Mucosa of gallbladder (tissue), 1 donor: Measurements from ENCODE around the gene LIMS2. TPM values are rescaled to one million over a fixed set of nuclear protein-coding genes. Genes with fewer than 3 reads are reported as not detected.

Source experiments
- DNase-seq: peaks from one replicate; pipeline ENCODE4 v3.0.0-alpha.2; 2020; ENCODE audit warnings: low spot score
- total RNA-seq: library from RNA; stranded (reverse); gene quantifications from one replicate; pipeline ENCODE4 v1.2.1, GENCODE V29; 2021
- donor health status: DM: no; HTN: no; CAD: no.

The LIMS2 gene
- 104 TPM for total RNA-seq

DNA sequence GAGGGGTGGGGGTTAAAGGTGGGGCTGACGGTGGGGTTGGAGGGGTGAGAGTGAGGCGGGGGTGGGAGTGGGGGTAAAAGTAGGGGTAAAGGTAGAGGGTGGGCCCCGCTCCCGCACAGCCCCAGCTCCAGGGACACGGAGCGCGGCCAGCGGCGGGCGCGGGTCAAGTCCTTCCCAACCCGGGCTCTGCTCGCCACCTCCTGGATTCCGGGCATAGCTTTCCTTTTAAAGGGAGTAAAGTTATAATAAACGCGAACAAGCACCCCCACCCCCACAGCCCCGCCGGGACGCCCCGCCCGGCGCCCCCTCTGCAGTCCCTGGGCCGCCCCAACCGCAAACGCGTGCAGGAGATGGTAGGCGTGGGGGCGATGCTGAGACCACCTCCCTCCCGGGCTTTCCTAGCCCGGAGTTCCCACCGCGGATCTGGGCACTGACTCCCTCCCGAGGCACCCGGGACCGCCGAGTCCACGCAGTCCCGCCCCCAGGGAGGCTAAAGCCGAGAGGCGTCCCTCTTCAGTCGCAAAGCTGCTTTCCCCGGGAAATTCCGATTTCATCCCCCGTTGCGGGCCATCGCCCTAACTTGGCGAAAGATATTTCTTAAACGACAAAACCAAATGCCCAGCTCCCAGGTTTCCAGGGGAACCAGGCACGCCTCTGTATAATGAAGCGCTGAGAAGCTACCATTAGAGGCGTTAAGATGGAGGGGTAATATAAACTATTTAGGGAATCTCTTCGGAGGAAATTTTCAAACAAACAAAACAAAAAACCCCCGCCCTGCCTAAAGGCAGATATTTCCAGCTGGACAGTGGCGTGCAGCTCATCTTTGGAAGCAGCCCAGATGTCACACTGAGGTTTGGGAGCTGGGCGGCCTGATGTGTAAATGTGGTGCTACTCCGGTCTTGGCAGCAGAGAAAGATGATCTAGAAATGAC, at the start of gene LIMS2:
Gene LIMS2 (minus strand): TSS at position 200 of the 931 bp plus-strand sequence. CDS start 506 bp downstream, outside the sequence.
- no peak for DNase-seq

- DNase-seq, result no peak
These were observed 47.5 kb upstream of the LIMS2 start for GRCh38 chr2:127722807-127723206.

- DNase-seq, result no peak
These were observed 46.6 kb upstream of the LIMS2 start for GRCh38 chr2:127721978-127722355.

GRCh38 chr2:127721311-127721977, 46.1 kb upstream of the LIMS2 start:
- no peak for DNase-seq

- DNase-seq, result no peak
These were observed 44.2 kb upstream of the LIMS2 start for GRCh38 chr2:127719301-127720218.

GRCh38 chr2:127718271-127718670, 42.9 kb upstream of the LIMS2 start:
- DNase-seq, result no peak

DNA sequence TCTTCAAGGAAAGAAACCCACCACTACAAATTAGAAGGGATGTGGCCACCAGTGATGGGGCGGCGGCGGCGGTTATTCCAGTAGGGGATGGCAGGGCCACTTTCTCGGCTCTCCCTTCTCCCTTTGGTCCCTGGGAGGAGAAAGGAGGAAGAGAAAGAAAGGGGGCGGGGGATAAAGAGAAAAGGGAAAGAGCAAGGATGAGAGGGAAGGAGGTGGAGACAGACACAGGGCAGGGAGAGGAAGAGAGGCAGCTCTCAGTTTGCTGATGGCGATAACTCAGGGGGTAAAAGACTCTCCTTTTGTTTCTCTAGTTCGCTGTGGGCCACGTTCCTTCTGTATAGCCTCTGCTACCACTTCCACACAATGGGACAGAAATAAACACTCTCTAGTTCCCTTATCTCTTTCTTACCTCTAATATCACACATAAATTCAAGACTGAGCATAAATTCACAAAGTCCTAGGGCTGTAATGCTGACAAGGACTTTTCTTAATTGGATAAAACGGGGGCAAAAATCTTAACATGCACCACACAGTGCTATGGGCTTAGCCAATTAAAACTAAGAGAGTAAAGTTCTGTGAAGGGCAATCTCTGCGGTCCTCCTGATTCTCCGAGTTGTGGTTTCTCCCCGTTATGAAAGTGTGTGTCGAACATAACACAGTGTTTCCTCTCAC, 40.6 kb upstream of the LIMS2 start:
- DNase-seq, result no peak

- DNase-seq, result no peak
These were observed 38.2 kb upstream of the LIMS2 start for GRCh38 chr2:127713562-127713961.

- no peak for DNase-seq
These were observed 37.7 kb upstream of the LIMS2 start for GRCh38 chr2:127712999-127713398.

DNA sequence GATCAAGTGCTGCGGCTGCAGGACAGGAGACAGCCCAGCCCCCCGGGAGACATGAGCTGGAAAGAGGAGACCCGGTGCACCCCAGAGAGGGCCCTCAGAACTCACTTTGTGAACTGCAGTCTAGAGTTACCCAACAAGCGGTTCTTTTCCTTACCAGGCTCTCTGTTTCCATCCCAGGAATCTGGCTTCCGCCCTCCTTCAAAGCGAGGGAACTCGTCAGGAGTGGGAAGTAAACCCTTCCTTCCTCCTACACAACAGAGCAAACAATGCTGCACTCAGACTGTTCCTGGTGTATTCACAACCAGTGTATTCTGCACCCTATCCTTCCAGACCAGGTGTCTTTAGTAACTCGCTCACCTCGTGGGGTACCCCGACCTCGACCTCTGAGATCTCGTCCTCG, 34.0 kb upstream of the LIMS2 start:
- DNase-seq, result no peak

DNA sequence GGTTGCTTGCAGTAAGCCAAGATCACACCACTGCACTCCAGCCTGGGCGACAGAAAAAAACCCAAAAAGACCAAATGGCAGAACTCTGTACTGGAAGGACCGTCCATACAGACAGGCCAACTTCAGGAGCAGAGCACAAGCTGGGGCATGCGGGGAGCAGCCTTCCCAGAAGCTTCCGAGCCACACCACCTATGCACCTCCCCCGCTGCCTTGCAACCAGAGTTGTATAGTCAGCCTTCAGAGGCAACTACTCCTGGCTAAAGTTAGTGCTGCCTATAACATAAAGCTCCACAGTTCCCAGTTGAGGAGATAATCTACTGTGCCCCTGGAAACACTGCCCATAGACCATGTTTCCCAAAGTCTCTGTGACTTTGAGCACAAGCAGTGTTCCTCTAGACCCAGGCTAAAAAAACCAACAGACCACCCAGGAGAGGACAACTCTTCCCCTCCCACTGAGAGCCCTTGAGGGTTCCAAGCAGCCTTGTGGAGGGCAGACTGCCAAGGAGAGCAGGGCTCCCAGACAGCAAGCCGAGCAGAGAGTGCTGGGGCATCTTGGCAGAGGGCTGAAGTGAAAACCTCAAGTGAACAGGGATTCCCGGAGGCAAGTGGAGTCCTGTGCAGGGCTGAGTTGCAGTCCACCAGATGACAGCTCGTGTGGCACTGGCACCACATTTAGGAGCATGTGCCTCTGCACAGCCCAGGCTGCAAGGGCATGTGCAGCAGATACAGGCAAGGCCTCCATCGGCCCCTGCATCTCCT, 32.7 kb upstream of the LIMS2 start:
- DNase-seq, result peak; percentile 37

DNA sequence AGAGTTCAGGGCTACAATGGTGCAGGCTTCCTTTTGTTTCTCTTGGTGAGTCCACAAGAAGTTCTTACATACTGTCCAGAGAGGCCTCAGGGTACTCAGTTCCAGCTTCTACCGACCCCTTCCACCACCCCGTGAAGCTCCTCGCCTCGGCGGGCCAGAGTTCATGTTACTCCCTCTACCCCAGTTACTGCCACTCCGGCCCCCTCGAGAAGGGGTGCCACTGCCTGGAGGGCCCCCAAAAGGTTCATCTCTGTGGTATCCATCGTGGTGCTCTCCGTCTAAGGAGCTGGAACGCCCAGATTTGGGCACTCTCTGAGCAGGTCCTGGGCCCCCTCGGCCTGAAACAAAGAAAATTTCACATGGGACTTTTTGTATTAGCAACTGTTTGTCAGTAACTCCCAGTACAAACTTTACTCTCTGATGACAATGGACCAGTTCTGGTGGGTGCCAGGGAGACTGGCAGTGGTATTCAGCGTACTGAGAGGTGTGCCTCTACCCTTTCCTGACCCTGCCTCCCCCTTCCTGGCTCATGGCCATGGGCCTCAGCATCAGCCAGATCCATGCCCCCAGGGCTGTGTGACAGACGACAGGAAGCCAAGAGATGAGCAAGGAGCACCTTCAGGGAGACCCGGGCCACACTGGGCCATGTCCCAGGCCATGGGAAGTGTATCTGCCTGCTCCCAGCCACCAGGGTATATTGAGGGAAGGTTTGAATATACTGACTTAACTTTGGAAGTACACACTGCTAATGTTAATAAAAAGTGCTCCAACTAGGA, 31.1 kb upstream of the LIMS2 start:
- DNase-seq, result no peak

DNA sequence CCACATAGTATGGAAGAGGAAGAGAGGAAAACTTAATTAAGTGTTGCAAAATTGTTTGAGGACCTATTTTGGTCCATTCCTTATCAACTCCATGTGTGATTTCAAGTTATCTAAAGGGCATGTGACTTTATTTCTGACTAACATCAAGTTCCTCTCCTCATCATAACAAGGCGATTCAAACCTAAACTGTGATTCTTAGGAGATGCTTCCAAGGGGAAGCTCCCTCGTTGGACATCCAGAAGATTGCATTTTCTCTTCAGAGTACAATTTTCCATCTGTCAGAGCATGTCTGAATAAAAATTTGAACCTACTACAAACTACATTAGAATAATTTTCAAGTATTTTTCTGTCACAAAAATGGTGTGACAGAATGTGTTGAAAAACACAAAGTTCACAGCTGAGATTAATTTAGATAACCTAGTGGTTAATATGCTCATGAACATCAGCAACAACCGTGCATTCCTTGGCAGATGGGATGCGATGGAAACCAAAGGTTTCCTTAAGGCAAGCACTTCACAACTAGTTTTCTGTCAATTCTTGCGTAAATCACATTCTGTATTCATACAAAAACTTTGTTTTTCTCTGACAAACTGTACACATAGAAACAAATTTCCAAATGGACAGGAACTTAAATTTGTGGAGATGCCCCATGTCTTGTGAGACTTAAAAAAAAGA, 30.2 kb upstream of the LIMS2 start:
- no peak for DNase-seq

DNA sequence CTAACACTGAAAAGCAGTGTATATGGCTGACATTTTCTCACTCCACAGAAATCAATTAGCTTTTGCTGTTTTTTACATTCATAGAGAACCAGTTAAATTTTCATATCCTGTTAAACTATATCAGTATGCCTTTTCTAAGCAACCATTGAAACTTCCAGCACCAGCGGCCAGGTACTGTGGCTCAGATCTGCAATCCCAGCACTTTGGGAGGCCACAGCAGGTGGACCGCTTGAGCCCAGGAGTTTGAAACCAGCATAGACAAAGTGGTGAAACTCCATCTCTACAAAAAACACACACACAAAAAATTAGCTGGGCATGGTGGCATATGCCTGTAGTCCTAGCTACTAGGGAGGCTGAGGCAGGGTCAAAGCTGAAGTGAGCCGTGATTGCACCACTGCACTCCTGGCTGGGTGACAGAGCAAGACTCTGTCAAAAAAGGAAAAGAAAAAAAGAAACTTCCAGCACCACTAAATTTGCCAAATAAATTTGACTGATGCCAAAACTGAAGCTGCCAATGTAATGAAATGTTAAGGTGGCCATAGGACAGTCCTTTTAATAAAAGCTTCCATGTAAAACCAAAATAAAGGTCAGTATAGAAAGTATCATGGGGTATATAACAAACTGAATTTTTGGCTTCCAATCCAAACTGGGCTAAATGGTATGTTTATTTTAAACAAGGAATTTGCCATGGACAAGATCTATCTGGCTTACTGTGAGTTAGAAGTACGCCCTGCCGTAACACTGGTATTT, 29.5 kb upstream of the LIMS2 start:
- no peak for DNase-seq

- no peak for DNase-seq
These were observed 28.0 kb upstream of the LIMS2 start for GRCh38 chr2:127703282-127703681.

DNA sequence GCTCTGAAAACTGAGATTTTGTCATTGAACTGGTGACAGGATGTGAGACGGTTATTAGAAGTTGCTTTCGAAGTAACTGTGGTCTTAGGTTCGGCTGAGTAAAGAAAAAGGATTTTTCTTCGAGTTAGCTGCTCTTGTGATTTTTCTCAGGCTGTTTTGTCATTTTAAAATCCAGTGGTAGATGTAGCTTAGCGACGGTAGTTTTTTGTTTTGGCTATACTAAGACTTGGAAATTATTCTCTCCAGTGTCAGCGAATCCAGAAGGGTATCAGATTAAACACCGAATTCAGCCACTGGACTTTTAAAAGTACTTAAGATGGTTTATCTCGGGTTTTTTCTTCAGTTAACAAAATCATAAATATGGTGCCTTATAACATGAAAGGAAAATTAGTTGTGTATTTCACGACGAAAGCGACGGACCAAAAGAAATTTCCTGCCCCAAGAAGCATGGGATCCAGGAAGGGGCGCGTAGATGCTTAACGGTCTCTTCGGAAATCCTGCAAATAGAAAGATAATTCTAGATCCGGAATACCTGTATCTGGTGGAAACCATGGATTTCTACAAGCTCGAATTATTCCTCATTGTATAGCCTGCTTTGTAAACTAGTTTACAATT, 27.2 kb upstream of the LIMS2 start:
- no peak for DNase-seq

- DNase-seq, result peak; percentile 76
These were observed 26.5 kb upstream of the LIMS2 start for GRCh38 chr2:127701651-127702394.
